Fibroblast of lung (primary cell): ENCODE measurements around the gene THAP5.

Experiments used
- CTCF ChIP-seq, 2 donors: IDR thresholded peaks in 1 of 2; conservative IDR thresholded peaks in 1 of 2; 1 replicate in 1 of 2; 2 replicates in 1 of 2; pipeline ENCODE4 v1.5.1; 2011 to 2012; ENCODE audit warnings: low read length in 2 of 2, control low read depth in 1 of 2, inconsistent platforms in 1 of 2, low read depth in 1 of 2, mild to moderate bottlenecking in 1 of 2
- EZH2 ChIP-seq: IDR thresholded peaks from 2 replicates; pipeline ENCODE4 v1.5.1; 2012; ENCODE audit warnings: low read length, control low read depth, mild to moderate bottlenecking; ENCODE audit errors: missing control alignments

- TF ChIP-seq CTCF (conservative IDR thresholded peaks at IDR 0.05 in 1 of 2, IDR thresholded peaks at IDR 0.05 in 1 of 2; ENCODE audit: low read depth in 1 of 2, low read length in 2 of 2) (no peak), EZH2 (no peak)
These were observed 28.0 kb downstream of the THAP5 start for GRCh38 chr7:108541478-108541877.
